NCI-H146 (cell line): ENCODE measurements around the gene ADRB1.

Experiments used
- DNase-seq: peaks from one replicate; lab custom pipeline; 2025; lab: John Stamatoyannopoulos, UW

ADRB1 gene

DNA sequence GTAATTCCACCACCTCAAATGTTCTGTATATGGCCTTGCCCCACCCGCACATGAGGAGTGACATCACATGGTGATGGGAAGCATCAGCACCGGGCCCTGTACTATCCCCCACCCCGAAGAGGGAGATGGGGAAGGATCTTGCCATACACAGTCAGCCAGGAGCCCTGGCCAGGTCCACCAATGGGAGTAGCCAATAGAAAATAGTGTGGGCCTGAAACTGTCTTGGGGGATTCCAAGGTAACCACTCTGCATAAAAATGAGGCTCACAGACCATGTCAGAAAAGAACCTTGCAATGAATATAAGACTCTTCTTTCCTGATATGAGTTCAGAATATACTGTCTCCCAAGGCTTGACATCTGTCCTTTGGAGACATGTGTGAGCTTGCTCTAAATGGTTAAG lies 51.1 kb downstream of the ADRB1 start:
- DNase-seq: no peak

DNA sequence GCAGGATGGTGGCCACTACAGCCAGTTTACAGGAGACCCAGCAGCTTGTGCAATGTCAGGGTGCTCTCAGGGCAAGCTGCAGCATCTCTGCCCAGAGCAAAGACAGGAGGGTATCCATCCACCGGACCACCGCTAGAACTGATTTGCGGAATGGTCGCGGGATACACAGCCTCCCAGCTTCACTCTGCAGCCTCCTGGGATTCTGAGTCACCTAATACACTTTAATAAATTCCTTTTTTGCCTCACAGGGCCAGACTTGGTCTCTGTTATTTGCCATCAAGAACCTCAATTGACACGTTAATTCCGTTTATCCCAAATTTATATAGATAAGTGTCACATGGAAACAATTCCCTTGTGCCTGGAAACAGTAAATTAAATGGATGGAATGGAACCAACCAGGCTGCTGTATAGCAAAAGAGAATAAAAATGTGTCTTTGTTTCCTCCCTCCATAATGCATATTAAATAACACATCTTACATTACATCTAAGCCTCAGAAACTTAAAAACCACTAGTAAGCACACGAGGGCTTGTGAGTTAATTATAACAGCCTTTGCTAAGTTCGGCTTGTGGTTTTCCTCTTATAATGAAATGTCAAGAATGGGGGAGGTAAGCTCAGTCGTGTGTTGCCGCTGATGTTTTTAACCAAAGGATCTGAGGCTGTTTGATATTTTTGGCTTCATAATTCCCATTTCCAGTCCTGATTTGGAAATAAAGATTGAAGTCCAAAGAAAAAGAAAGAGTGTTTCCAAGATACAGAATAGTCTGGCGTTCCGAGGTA lies 52.1 kb downstream of the ADRB1 start:
- no peak for DNase-seq
